Measurements from ENCODE around the gene APBA3.

APBA3 gene

GRCh38 chr19:3701200-3701599, 60.3 kb downstream of the APBA3 start:
- Mint-ChIP-seq H3K27ac (no peak overlapping the region), H3K27me3 (peaks cover 0 to 9% of the 10 kb centered on the region in 2 donors), H3K36me3 (ENCODE audit: insufficient read depth) (peaks cover 5% of the 10 kb centered on the region), H3K4me1 (ENCODE audit: low read depth in 2 of 2) (peaks cover 19 to 31% of the 10 kb centered on the region in 2 donors), H3K4me3 (no peak overlapping the region), H3K9me3 (no peaks in the 10 kb centered on the region)
- no peak for DNase-seq
- no peak for ATAC-seq (replicated peaks)

Measured in effector memory CD8-positive, alpha-beta T cell (primary cell).